GM04504 (cell line): ENCODE results near the gene SUMF2.
A peak's percentile ranks its signal among the peaks of the same experiment; 100 is the strongest.
"Not testable (repeated sequence)": the region's sequence is repeated elsewhere in the genome, so short reads cannot be mapped to it uniquely, and the experiment has no call there.

Experiments
- DNase-seq: peaks from one replicate; pipeline ENCODE4 v3.0.0-alpha.2; 2012; ENCODE audit warnings: low read depth

The SUMF2 gene

DNA sequence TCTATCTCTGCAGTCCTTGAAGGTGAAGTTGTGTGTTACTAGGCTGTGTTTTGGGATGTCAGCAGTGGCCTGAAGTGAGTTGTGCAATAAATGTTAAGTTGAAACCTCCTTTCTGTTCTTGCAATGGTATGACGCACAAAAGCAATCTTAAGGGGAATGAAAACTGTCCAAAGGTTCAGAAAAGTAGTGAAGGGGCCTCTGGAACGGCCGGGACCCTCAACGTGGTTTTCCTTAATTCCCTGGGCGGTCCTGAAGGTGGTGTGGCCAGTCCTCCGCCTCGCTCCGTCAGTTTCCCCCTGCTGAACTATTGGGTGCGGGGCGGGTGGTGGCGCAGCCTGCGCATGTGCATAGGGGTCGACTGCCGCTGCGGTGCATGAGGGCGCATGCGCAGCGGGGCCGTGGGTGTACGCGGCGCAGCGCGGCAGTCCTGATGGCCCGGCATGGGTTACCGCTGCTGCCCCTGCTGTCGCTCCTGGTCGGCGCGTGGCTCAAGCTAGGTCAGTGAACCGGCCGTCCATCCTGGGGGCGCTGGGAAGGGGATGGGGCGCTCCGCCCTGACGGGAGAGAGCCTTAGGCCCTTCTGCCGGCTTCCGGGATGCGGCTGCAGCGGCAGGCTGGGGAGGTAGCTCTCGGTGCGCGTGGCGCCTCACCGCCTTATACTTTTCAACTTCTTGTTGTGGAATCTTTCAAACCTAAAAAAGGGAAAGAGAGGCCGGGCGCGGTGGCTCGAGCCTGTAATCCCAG lies at the start of gene SUMF2:
TSS of gene SUMF2 (plus strand) at position 405 of the 744 bp plus-strand sequence. CDS start at position 431, 26 bp downstream.
- peak; percentile 79 for DNase-seq

DNA sequence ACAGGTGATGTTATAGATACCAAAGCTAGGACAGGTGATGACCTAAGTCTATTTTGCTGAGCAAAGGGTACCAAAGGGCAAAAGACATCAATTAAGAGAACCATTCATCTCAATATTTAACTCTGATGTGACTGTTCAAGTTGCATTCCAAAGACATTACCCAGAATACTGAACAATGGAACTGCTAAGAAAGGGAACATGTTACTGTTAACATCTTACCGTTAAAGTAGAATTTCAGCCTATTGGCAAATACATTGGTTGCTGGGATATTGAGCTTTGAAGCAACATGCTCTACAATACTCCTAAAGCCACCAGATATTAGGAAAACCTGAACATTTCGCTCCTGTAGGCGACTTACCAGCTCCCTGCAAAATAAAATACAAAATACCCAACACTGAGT lies 47.1 kb upstream of the SUMF2 start:
- not testable (repeated sequence) for DNase-seq

DNA sequence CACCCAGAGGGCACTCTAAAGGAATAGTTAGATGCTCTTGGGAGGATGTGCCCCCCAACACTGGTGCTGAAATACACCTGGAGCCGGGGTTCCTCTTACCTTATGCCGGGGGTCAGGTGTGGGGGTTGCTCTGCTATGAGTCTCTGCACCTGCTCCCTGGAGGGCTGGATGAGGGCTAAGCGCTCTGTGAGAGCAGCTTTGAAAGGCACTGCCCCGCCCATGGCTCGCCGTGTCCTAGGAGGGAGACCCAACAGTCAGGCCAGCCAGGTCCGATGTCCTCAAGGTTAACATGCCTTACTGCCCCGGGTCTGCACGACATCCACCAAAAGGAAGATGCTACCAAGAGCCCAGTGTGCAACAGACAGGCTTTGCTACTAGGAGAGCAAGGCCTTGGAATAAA lies 44.6 kb upstream of the SUMF2 start:
- no peak for DNase-seq

DNA sequence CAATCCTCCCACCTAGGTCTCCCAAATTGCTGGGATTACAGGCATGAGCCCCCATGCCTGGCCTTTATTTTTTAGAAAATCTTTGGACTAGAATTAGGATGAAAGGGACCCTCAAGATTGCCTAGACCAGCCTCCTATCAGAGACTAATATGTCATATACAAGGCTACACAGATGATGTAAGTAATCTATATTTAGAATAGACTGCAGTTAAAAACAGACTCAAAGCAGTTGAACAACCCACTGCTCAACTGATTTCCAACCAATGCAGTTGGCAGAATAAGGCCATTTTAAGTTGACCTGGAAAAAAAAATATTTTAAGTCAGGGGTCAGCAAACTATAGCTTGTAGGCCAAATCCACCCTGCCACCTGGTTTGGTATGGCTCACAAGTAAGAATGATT lies 40.6 kb upstream of the SUMF2 start:
- DNase-seq, result no peak

DNA sequence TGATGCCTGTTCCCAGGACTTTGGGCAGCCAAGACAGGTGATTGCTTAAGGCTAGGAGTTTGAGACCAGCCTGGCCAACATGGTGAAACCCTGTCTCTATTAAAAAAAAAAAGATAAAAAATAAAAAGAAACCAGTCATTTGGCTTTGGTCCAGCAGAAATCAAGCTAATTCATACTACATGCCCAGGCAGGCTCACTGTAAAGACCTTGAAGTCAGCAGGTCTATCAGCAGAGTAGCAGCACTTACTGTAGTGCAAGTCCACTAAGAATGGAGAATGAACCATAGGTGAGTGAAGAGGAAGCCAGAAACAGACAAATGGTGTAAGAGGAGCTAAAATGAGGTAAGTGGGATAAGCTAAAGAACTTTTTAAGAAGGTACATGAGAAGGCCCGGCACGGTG lies 37.5 kb upstream of the SUMF2 start:
- no peak for DNase-seq

DNA sequence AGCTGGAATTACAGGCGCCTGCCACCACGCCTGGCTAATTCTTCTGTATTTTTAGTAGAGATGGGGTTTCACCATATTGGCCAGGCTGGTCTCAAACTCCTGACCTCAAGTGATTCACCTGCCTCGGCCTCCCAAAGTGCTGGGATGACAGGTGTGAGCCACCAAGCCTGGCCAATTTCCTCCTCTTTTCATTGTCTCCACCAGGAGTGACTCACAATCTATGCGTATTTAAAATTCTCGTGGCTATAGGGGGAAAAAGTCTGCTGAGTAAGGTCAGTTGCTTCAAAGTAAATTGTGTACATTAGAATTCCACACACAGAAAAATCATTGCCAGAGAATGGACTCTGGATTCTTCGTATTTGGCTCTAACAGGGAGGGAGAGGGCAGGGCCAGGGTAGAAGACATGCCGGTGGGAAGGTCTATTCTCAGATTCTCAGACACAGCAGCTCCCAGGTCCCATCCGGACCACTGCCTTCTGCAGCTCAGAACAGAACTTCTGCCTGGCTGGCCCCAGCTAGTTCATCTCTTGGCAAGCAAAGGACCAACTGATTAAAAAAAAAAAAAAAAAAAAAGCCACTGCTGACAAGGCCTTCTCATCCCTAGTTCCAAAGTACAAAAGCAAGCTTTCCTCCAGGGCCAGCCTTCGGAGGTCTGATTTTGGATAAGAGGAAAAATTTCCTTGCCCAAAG lies 35.0 kb upstream of the SUMF2 start:
- DNase-seq, result no peak

DNA sequence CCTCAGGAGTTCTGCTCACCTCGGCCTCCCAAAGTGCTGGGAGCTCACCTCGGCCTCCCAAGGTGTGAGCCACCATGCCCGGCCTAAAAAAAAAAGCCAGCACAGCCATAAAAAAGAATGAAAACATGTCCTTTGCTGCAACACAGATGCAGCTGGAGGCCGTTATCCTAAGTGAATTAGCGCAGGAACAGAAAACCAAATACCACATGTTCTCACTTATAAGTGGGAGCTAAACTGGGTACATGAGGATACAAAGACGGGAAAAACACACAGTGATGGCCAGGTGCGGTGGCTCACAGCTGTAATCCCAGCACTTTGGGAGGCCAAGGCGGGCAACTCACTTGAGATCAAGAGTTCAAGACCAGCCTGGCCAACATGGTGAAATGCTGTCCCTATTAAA lies 33.7 kb upstream of the SUMF2 start:
- no peak for DNase-seq

DNA sequence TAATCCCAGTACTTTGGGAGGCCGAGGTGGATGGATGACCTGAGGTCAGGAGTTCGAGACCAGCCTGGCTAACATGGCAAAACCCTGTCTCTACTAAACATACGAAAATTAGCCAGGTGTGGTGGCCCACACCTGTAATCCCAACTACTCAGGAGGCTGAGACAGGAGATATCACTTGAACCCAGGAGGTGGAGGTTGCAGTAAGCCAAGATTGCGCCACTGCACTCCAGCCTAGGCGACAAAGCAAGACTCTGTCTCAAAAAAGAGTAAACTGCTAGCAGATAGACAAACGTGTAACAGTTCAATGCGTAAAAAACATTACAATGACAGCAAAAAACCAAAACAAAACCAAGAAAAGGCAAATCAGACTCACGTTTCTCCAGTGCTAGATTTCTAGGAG lies 32.5 kb upstream of the SUMF2 start:
- DNase-seq, result not testable (repeated sequence)

DNA sequence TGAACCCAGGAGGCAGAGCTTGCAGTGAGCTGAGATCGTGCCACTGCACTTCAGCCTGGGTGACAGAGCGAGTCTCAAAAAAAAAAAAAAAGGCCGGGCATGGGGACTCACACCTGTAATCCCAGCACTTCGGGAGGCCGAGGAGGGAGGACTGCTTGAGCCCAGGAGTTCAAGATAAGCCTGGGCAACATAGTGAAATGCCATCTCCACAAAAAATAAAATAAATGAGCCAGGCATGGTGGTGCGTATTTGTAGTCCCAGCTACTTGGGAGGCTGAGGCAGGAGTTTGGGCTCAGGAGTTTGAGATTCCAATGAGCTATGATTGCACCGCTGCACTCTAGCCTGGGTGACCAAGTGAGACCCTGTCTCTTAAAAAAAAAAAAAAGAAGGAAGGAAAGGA lies 31.5 kb upstream of the SUMF2 start:
- not testable (repeated sequence) for DNase-seq

DNA sequence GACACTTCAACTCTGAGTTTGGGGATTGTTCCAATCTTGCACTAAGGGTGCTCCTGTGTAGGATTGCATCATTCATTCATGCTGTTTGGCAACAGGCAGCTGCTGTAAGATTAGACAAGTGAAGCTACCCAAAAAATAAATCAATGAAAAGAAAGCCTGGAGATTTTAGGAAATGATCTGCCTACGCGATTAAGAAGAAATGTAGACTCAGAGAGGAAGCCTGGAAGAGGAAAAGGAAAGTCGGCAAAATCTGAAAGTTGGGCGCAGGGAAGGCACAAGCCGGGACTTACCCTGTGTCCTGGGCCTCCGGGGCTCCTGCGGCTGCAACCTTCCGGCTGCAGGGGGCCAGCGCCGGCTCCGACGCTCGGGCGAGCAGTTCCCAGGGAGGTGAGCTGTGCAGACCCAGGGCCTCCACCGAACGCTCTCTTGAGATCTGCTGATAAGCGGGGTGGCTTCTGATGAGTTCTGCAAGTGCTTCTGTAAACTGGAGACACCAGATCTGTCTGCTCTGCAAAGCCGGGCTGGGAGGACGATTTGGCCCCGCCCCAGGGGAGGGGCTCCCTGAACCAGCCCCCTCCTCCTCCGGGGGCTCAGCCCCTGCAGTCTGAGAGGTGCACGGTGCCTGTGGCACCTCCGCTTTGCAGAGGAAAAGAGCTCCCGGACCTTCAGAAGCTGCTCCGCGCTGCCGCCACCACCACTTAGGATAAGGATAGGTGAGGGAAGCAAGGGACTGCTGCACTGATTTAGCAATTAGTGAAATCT lies 30.2 kb upstream of the SUMF2 start:
- no peak for DNase-seq

DNA sequence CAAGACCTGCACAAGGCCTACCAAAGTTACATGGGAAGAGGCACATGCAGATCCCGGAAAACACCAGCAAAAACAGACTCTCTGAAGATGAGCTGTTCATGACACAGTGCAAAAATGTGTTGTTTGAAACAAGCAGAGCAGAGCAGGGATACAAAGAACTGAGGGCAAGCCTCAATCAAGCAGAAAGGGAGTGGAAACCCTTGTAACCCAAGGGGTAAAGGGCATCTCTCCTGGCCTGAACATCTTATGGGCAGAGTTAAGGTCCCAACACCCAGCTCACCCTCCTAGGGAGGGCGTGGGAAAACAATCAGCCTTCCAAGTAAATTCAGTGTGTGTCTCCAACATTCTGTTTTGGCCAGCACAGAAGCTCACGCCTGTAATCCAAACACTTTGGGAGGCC lies 23.4 kb upstream of the SUMF2 start:
- DNase-seq, result no peak

DNA sequence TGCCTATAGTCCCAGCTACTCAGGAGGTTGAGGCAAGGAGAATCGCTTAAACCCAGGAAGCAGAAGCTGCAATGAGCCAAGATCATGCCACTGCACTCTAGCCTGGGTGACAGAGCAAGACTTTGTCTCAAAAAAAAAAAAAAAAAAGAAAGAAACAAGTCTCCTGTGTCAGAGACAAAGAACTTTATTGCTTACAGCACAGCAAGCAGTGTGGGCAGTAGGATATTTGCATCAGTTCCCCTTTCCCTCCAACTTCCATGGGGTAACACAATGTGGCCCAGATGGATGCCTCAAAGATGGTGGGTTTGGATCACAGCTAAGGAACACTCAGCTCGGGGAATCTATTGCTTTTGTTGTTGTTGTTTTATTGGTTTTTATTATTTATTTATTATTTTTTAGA lies 18.3 kb upstream of the SUMF2 start:
- not testable (repeated sequence) for DNase-seq

DNA sequence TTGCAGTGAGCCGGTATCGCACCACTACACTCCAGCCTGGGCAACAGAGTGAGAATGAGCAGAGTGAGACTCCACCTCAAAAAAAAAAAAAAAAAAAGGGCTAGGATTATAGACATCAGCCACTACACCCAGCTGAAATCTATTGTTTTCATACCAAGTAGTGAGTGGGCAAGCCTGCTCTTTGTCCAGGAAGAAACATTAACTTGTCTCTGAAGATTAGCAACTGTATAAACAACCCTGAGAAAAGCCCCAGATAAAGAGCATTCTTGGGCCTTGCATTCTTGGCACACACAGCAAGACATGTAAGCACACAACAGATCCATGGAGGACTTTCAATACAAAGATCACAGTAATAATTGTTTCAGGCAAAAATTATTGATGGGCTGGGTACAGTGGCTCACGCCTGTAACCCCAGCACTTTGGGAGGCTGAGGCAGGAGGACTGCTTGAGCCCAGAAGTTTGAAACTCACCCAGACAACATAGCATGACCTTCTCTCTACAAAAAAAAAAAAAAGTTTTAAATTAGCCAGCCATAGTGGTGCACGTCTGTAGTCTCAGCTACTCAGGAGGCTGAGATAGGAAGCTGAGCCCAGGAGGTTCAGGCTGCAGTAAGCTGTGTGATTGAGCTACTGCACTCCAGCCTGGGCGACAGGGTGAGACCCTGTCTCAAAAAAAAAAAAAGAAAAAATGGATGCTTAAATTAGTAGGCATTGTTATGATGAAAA lies 17.2 kb upstream of the SUMF2 start:
- peak; percentile 54 for DNase-seq

DNA sequence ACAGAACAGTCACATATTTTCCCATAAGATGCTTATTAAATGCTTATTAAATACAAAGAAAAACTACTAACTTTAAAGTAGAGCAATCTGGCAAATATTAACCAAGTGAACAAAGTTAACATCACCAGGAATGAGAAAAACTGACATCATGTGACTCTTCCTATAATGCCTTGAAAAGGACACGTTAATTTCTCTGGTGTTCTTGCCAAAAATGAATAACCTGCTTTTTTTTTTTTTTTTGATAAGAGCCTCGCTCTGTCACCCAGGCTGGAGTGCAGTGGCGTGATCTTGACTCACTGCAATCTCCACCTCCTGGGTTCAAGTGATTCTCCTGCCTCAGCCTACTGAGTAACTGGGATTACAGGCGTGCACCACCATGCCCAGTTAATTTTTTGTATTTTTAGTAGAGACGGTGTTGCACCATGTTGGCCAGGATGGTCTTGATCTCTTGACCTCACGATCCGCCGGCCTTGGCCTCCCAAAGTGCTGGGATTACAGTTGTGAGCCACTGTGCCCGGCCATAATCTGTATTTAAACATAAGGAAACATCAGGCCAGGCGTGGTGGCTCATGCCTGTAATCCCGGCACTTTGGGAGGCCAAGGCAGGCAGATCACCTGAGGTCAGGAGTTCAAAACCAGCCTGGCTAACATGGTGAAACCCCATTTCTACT lies 16.5 kb upstream of the SUMF2 start:
- not testable (repeated sequence) for DNase-seq

DNA sequence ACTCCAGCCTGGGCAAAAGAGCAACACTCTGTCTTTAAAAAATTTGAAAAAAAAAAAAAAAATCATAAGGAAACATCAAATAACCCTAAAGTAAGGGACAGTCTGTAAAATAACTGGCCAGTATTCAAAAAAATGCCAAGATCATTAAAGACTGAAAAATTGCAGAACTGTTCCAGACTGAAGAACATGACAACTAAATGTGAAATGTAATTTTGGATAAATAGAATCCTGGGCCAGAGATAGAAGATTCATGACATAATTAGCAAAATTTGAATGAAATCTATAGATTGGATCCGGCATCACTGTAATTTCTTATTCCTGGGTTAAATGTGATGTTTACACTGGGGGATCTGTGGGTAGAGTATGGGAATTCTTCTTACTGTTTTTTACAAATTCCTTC lies 15.8 kb upstream of the SUMF2 start:
- DNase-seq, result no peak

DNA sequence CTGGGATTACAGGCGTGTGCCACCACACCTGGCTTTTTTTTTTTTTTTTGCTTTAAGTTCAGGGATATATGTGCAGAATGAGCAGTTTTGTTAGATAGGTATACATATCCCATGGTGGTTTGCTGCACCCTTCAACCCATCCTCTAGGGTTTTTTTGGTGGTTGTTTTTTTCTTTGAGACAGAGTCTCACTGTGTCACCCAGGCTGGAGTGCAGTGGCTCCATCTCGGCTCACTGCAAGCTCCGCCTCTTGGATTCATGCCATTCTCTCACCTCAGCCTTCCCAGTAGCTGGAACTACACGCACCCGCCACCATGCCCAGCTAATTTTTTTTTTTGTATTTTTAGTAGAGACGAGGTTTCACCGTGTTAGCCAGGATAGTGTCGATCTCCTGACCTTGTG lies 15.3 kb upstream of the SUMF2 start:
- DNase-seq, result not testable (repeated sequence)

DNA sequence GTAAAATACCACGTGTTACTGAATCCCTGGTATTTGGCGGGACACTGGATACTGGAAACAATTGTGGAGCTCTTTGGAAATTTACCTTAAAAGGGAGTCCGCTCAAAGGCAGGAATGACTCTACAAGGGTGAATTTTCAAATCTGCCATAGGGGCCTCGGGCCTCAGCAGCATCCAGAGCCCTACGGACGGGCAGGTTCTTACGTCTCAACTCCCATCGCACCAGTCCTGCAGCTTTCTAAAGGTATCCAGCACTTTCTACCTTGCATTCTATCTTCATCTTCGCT lies 13.1 kb upstream of the SUMF2 start:
- no peak for DNase-seq

DNA sequence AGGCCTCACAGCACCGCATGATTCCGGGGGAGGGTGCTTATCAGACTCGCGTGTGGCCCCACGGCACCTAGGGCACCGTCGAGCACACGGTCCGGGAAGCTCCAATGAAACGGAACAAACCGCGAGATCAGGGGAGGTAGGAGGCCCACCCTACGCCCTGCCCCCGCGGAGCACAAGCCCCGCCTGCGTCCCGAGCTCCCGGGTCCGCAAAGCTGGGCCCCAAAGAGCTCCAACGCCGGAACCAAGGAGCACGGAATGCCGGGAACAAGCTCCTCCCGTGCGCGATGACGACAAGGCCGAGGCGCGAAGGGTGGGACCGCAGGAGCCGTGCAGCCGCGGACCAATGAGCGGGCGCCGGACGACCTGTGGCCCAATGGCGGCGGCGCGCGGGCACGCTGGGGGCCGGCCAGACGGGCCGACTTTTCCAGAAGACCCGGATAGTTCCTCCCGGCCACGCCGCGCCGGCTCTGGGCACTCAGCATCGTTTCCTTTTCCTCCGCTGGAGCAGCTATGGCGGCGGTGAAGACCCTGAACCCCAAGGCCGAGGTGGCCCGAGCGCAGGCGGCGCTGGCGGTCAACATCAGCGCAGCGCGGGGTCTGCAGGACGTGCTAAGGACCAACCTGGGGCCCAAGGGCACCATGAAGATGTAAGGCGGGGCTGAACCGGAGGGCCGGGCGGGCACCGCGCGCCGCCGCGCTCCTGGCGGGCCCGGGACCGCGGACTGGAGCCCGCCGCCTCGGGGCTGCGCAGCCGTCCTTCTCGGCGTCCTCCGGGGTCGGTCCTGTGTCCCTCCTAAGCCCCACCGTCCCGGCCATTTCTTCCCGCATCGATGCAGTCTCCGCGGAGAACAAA lies 12.5 kb upstream of the SUMF2 start, which contains the start of the genes CCT6A and PSPH:
TSS of gene CCT6A (plus strand) at position 427 of the 853 bp plus-strand sequence. CDS start at position 511, 84 bp downstream.
TSS of gene PSPH (minus strand) at position 106 of the 853 bp plus-strand sequence. CDS start 30,232 bp downstream, outside the sequence.
- peak; percentile 98 for DNase-seq

DNA sequence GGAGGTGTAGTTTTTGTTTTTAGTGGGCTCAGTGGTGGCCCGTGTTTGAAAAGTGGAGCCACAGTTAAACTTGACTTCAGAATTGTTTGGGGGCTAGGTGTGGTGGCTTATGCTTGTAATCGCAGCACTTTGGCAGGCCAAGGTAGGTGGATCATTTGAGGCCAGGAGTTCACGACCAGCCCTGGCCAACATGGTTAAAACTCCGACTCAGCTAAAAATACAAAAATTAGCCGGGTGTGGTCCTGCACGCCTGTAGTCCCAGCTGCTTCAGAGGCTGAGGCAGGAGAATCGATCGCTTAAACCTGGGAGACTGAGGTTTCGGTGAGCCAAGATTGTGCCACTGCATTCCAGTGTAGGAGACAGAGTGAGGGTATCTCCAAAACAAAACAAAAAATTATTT lies 10.7 kb upstream of the SUMF2 start:
- no peak for DNase-seq

DNA sequence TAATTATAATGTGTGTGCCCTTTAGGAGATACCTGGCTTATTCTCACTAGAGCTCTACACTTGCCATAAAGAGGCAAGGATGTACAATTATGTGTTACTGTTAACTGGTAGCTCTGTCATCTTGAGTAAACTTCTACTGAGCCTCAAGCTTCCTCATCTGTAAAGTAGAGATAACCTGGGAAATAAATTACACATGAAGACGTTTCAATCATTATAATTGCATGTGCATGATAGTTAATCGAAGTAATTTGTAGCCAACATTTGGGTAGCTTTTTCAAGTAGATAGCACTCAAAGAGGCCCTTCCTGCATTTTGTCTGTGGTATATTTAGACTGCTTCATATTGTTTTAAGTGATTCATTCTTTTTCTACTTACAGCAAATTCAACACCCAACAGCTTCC lies 10.1 kb upstream of the SUMF2 start:
- DNase-seq, result no peak

DNA sequence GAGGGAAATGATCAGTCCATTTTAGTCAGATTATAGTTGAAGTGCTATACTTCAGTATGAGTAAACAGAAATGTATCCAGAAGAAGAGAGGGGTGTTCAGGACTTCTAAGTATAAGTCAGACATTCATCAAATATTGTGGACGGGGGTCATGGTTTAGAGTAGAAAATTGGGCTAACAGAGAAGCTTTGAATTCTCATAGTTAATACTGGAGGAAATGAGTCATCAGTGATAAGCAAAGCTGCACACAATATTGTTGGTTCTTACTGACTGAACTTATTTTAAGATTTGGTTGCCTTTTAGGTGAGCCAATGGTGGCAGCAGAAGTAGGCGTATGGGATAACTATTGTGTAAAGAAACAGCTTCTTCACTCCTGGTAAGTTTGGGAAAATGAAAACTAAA lies 1.7 kb upstream of the SUMF2 start:
- DNase-seq, result no peak
